HepG2 (cell line): ENCODE data around the gene KRT2. TPM values are rescaled to one million over a fixed set of nuclear protein-coding genes. Genes with fewer than 3 reads are reported as not detected.

ENCODE experiments used
- ATAC-seq: fragments of 200-7000 bp; cut with Tn5 transposase; 3 replicates; pipeline ENCODE4 v1.9.1; 2020; ENCODE audit warnings: mild to moderate bottlenecking, moderate library complexity
- BruUV-seq: library from RNA; stranded (reverse); fragments of 400-500 nt; replicated peaks from 2 replicates; lab custom pipeline; 2021; lab: Mats Ljungman, UMichigan
- CTCF ChIA-PET: fragments of 300-600 bp; formaldehyde crosslinking; extraction: SDS; loops from one replicate; lab custom pipeline; 2021; ENCODE audit warnings: low total read pairs, inconsistent platforms, low intra/inter-chr PET ratio; lab: Yijun Ruan, JAX
- POLR2A ChIA-PET: fragments of 350-600 bp; sonication (Branson Sonifier 250); formaldehyde crosslinking; loops from one replicate; lab custom pipeline; 2020; ENCODE audit warnings: antibody characterized with exemption, inconsistent platforms; lab: Yijun Ruan, JAX
- DNase-seq: peaks from one replicate; pipeline ENCODE4 v3.0.0-alpha.2; 2015; ENCODE audit warnings: low spot score
- FAIRE-seq: peaks from 3 replicates; lab custom pipeline; 2011; peaks lifted over from hg19 to GRCh38; lab: Jason Lieb, UNC
- H2AFZ ChIP-seq: one replicate; pipeline ENCODE4 v1.6.1; 2011; ENCODE audit warnings: low read length, inconsistent platforms
- H3K27ac ChIP-seq: fragments of 300-600 bp; 3 replicates; pipeline ENCODE4 v1.8.0; 2011; ENCODE audit warnings: mixed run types, mild to moderate bottlenecking, mixed read lengths, low read length, inconsistent platforms; ENCODE audit not compliant: insufficient read depth; ENCODE audit errors: extremely low read length
- H3K27me3 ChIP-seq, 2 experiments: fragments of 200-600 bp in 1 of 2; 2 replicates in 1 of 2; 3 replicates in 1 of 2; pipeline versions ENCODE4 v1.6.0 to v1.8.0; 2011; ENCODE audit warnings: low read length in 2 of 2, mild to moderate bottlenecking in 2 of 2, moderate library complexity in 2 of 2, inconsistent platforms in 1 of 2; ENCODE audit not compliant: insufficient read depth in 2 of 2, control insufficient read depth in 1 of 2
- H3K36me3 ChIP-seq, 2 experiments: fragments of 200-600 bp in 1 of 2; replicated peaks in 1 of 2; 2 replicates in 1 of 2; 3 replicates in 1 of 2; pipeline versions ENCODE4 v1.5.1 to v1.8.0; 2011; ENCODE audit warnings: low read length in 2 of 2, inconsistent platforms in 1 of 2; ENCODE audit not compliant: insufficient read depth in 2 of 2, control insufficient read depth in 1 of 2
- H3K4me1 ChIP-seq: 2 replicates; pipeline ENCODE4 v1.5.1; 2012; ENCODE audit warnings: low read length, inconsistent platforms; ENCODE audit not compliant: insufficient read depth
- H3K4me2 ChIP-seq: 2 replicates; pipeline ENCODE4 v1.6.0; 2011; ENCODE audit warnings: low read depth, low read length, inconsistent platforms
- H3K4me3 ChIP-seq, 3 experiments: fragments of 200-600 bp in 1 of 3; sonication (generic), shearing (Covaris generic) in 1 of 3; replicated peaks in 1 of 3; 2 replicates each; pipeline ENCODE4 v1.5.1; 2011 to 2016; ENCODE audit warnings: low read length in 3 of 3, inconsistent platforms in 2 of 3, low read depth in 2 of 3, mild to moderate bottlenecking in 2 of 3, control low read depth in 1 of 3, mixed read lengths in 1 of 3; ENCODE audit not compliant: insufficient read depth in 1 of 3
- H3K79me2 ChIP-seq: one replicate; pipeline ENCODE4 v1.6.1; 2011; ENCODE audit warnings: low read length, inconsistent platforms; ENCODE audit not compliant: insufficient read depth
- H3K9ac ChIP-seq: 2 replicates; pipeline ENCODE4 v1.6.0; 2011; ENCODE audit warnings: mild to moderate bottlenecking, low read depth, low read length, inconsistent platforms; ENCODE audit not compliant: insufficient read depth
- H3K9me3 ChIP-seq: 2 replicates; pipeline ENCODE4 v1.5.1; 2012; ENCODE audit warnings: mild to moderate bottlenecking, low read length
- H4K20me1 ChIP-seq: 2 replicates; pipeline ENCODE4 v1.6.0; 2011; ENCODE audit warnings: inconsistent platforms, mild to moderate bottlenecking, low read length, moderate library complexity; ENCODE audit not compliant: insufficient read depth
- ARNT2 ChIP-seq: sonication (generic); formaldehyde crosslinking; IDR thresholded peaks from 2 replicates; pipeline ENCODE4 v1.8.0; 2022; ENCODE audit warnings: mild to moderate bottlenecking, low read depth, missing genetic modification reagents, moderate library complexity
- FOXK1 ChIP-seq: sonication (generic); formaldehyde crosslinking; IDR thresholded peaks from 2 replicates; pipeline ENCODE4 v1.4.0; 2020; ENCODE audit warnings: low read depth, missing genetic modification reagents, borderline replicate concordance
- HOXA7 ChIP-seq: sonication (generic); formaldehyde crosslinking; IDR thresholded peaks from 2 replicates; pipeline ENCODE4 v1.8.1; 2022; ENCODE audit warnings: mild to moderate bottlenecking, missing genetic modification reagents, moderate library complexity
- KAT2B ChIP-seq: fragments of 150-350 bp; IDR thresholded peaks from 2 replicates; pipeline ENCODE4 v1.6.1; 2014; ENCODE audit warnings: low read depth, low read length, borderline replicate concordance
- MAFG ChIP-seq: sonication (generic); formaldehyde crosslinking; IDR thresholded peaks from 2 replicates; pipeline ENCODE4 v1.5.1; 2020; ENCODE audit warnings: mild to moderate bottlenecking, missing genetic modification reagents
- MATR3 ChIP-seq: sonication (generic); formaldehyde crosslinking; IDR thresholded peaks from 2 replicates; pipeline ENCODE4 v1.4.0; 2020; ENCODE audit warnings: missing genetic modification reagents
- PHF20 ChIP-seq: sonication (generic); formaldehyde crosslinking; IDR thresholded peaks from 2 replicates; pipeline ENCODE4 v1.5.0; 2020; ENCODE audit warnings: mild to moderate bottlenecking, missing genetic modification reagents
- POLR2AphosphoS5 ChIP-seq: IDR thresholded peaks from 2 replicates; pipeline ENCODE4 v1.6.1; 2012; ENCODE audit warnings: low read depth, low read length
- RELA ChIP-seq: sonication (generic); formaldehyde crosslinking; IDR thresholded peaks from 2 replicates; pipeline ENCODE4 v1.4.0; 2020; ENCODE audit warnings: missing genetic modification reagents
- RFXAP ChIP-seq: sonication (generic); formaldehyde crosslinking; IDR thresholded peaks from 2 replicates; pipeline ENCODE4 v1.4.0; 2020; ENCODE audit warnings: missing genetic modification reagents, borderline replicate concordance
- SAFB2 ChIP-seq: sonication (generic); formaldehyde crosslinking; IDR thresholded peaks from 2 replicates; pipeline ENCODE4 v1.5.1; 2020; ENCODE audit warnings: missing genetic modification reagents, low read depth, mild to moderate bottlenecking, borderline replicate concordance
- USF2 ChIP-seq, 2 experiments: sonication (generic) in 1 of 2; formaldehyde crosslinking in 1 of 2; IDR thresholded peaks; 2 replicates each; pipeline versions ENCODE4 v1.5.1 to v1.6.1; 2011 to 2020; ENCODE audit warnings: borderline replicate concordance in 1 of 2, low read depth in 1 of 2, low read length in 1 of 2, mild to moderate bottlenecking in 1 of 2, missing genetic modification reagents in 1 of 2, moderate library complexity in 1 of 2
- ZBTB14 ChIP-seq: sonication (generic); formaldehyde crosslinking; IDR thresholded peaks from 2 replicates; pipeline ENCODE4 v1.4.0; 2020; ENCODE audit warnings: missing genetic modification reagents
- ZBTB20 ChIP-seq: sonication (generic); formaldehyde crosslinking; IDR thresholded peaks from 2 replicates; pipeline ENCODE4 v1.8.1; 2023; ENCODE audit warnings: missing genetic modification reagents, low read depth, mild to moderate bottlenecking, borderline replicate concordance
- ZBTB7B ChIP-seq: sonication (generic); formaldehyde crosslinking; IDR thresholded peaks from 2 replicates; pipeline ENCODE4 v1.4.0; 2020; ENCODE audit warnings: missing genetic modification reagents
- ZMAT3 ChIP-seq: sonication (generic); formaldehyde crosslinking; conservative IDR thresholded peaks from 2 replicates; pipeline ENCODE4 v1.7.0; 2021; ENCODE audit warnings: missing genetic modification reagents
- ZNF468 ChIP-seq: sonication (generic); formaldehyde crosslinking; IDR thresholded peaks from 2 replicates; pipeline ENCODE4 v1.8.0; 2022; ENCODE audit warnings: mild to moderate bottlenecking, moderate library complexity, missing genetic modification reagents
- ZNF660 ChIP-seq: sonication (generic); formaldehyde crosslinking; IDR thresholded peaks from 2 replicates; pipeline ENCODE4 v1.5.1; 2020; ENCODE audit warnings: mild to moderate bottlenecking, low read depth, missing genetic modification reagents, borderline replicate concordance
- ZNF766 ChIP-seq: sonication (generic); formaldehyde crosslinking; IDR thresholded peaks from 2 replicates; pipeline ENCODE4 v1.5.0; 2020; ENCODE audit warnings: missing genetic modification reagents, borderline replicate concordance
- ZNF782 ChIP-seq: sonication (generic); formaldehyde crosslinking; IDR thresholded peaks from 2 replicates; pipeline ENCODE4 v1.4.0; 2020; ENCODE audit warnings: missing genetic modification reagents, mild to moderate bottlenecking, borderline replicate concordance
- WGBS: methylation state at CpG from one replicate; pipeline ENCODE4 v1.1.6; 2017; ENCODE audit warnings: low lambda C conversion rate; 5-methylcytosine and 5-hydroxymethylcytosine counted together
- in situ Hi-C: cut with HindIII; loops from 2 replicates; pipeline ENCODE4 v1.10.0; 2017; ENCODE audit warnings: low pct_unique_long_range_greater_than_20kb; ENCODE audit not compliant: extremely low pct_ligation_motif_present
- intact Hi-C: fragments of 100-400 bp; cut with micrococcal nuclease; formaldehyde crosslinking; loops from one replicate; pipeline ENCODE4 v1.10.0; 2022; ENCODE audit not compliant: unreplicated experiment
- polyA plus RNA-seq, 8 experiments: library from polyadenylated mRNA; depleted of rRNA in 3 of 8; stranded (reverse) in 7 of 8; unstranded in 1 of 8; fragments of >200 nt; fragmentation: Illumina TruSeq in 4 of 8; extraction: Trizol in 4 of 8; gene quantifications; 2 replicates each; pipeline versions ENCODE4 v1.2.1 to v1.2.3, GENCODE V29; 2011 to 2016; ENCODE audit warnings: low read depth in 4 of 8, missing spikeins in 1 of 8, mixed read lengths in 1 of 8; ENCODE audit not compliant: insufficient read depth in 1 of 8
- total RNA-seq, 5 experiments: library from RNA; depleted of rRNA; stranded (reverse); fragments of >200 nt; fragmentation: Illumina TruSeq; extraction: Trizol; gene quantifications; 2 replicates each; pipeline ENCODE4 v1.2.3, GENCODE V29; 2016; ENCODE audit warnings: low read depth in 1 of 5

KRT2 gene
- total and polyA plus RNA-seq, 2 of the 13 experiments (the other 11 are each of a cell fraction or from before 2014, with no cell fraction given) = not detected

DNA sequence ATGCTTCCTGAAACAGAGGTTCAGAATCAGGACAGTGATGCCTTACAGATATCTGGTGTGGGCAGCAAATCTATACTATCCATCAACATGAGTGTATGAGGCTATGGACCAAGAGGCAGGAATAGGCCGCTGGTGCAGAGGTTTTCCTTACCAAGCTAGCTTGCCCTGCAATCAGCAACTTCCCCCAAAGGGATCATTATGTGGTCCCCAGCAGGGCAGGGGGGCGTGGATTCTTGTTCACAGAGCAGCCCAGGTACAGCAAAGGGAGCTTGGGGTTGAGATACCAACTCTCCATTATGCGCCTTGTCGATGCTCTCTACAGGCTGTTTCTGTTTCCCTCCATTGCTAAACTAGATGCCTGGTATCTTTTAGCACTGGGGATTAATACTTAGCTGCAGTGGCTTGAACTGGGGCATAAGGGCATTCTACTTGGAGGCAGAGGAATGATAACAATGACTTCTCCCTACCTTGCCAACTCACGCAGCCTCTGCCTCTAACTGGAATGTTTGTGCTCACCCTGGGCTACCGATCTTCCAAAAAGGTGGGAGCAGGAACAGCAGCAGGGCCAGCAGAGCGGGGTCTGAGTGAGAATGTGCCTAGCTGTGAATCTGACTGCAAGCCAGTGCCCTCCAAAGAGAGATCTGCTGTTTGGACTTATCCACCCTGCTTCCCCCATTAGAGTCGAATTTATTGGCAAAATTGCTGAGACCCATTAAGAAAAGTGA lies 38.5 kb upstream of the KRT2 start:
- Histone ChIP-seq H3K27ac (no peak overlapping the region), H4K20me1 (no peaks in the 10 kb centered on the region), H3K79me2 (no peaks in the 10 kb centered on the region), H3K9me3 (no peaks in the 10 kb centered on the region), H3K36me3 (no peaks in the 10 kb centered on the region), H3K4me1 (no peaks in the 10 kb centered on the region), H3K27me3 (peaks cover 4 to 57% of the 10 kb centered on the region in 2 experiments; a peak in 3 of 5 replicates), H3K9ac (no peak overlapping the region), H3K4me3 (no peak overlapping the region), H3K4me2 (no peak overlapping the region; the same call in 1 of the 2 replicates), H2AFZ (no peak overlapping the region)
- in situ Hi-C loops = loop anchor here (25.0 kb wide), 1 partner anchor 297 kb away; no protein-coding TSS in a partner anchor
- 37% methylated on average over 5 of the region's 8 CpGs for WGBS
- POLR2A ChIA-PET = no interaction called here
- FAIRE-seq (no peak), DNase-seq (no peak), ATAC-seq (no peak)
- CTCF ChIA-PET = no interaction called here
- no TSS peak for BruUV-seq
- TF ChIP-seq SAFB2 (CRISPR knock-in tag) = no peak
- TF ChIP-seq PHF20 = no peak
- TF ChIP-seq ARNT2 (CRISPR knock-in tag) = no peak
- no peak for TF ChIP-seq ZNF660 (CRISPR knock-in tag)
- no peak for TF ChIP-seq POLR2AphosphoS5
- no peak for TF ChIP-seq MATR3 (CRISPR knock-in tag)
- no peak for TF ChIP-seq ZBTB14 (CRISPR knock-in tag)
- TF ChIP-seq ZNF468 (CRISPR knock-in tag) = no peak
- no peak for TF ChIP-seq HOXA7 (CRISPR knock-in tag)
- no peak for TF ChIP-seq ZNF766 (CRISPR knock-in tag)
- TF ChIP-seq ZBTB7B (CRISPR knock-in tag) = no peak
- TF ChIP-seq RFXAP (CRISPR knock-in tag) = no peak
- TF ChIP-seq USF2 (IDR thresholded peaks at IDR 0.05; ENCODE audit: low read depth, low read length) = no peak
- TF ChIP-seq USF2 (CRISPR knock-in tag; IDR thresholded peaks at IDR 0.05; ENCODE audit: borderline replicate concordance) = no peak
- TF ChIP-seq ZBTB20 (CRISPR knock-in tag) = no peak
- no peak for TF ChIP-seq FOXK1 (CRISPR knock-in tag)
- no peak for TF ChIP-seq ZNF782 (CRISPR knock-in tag)
- TF ChIP-seq KAT2B = no peak
- TF ChIP-seq RELA = no peak
- no peak for TF ChIP-seq MAFG (CRISPR knock-in tag)
- TF ChIP-seq ZMAT3 = no peak
- intact Hi-C loops = no loop called here
